OCI-LY1 (cell line): Measurements from ENCODE around the gene OR2V2.

Experiments
- CTCF ChIP-seq: fragments of 200-600 bp; sonication (generic), shearing (Covaris generic); IDR thresholded peaks from 2 replicates; pipeline ENCODE4 v1.5.1; 2017; ENCODE audit warnings: mild to moderate bottlenecking, antibody characterized with exemption, low read length, moderate library complexity, mixed read lengths
- EZH2 ChIP-seq: fragments of 200-600 bp; sonication (generic), shearing (Covaris generic); IDR thresholded peaks from 2 replicates; pipeline ENCODE4 v1.8.0; 2017; ENCODE audit warnings: borderline replicate concordance, mixed run types, mild to moderate bottlenecking, antibody characterized with exemption, low read length, moderate library complexity, mixed read lengths

- TF ChIP-seq CTCF, result no peak
- TF ChIP-seq EZH2, result no peak
Measured at GRCh38 chr5:181185560-181185959, 38.2 kb downstream of the OR2V2 start.
